CD4-positive, alpha-beta T cell treated with Interleukin-15 for 1 hour (primary cell): ENCODE data around the gene PLA2G2D.

Experiments used
- DNase-seq: peaks from one replicate; pipeline ENCODE4 v3.0.0-alpha.2; 2020

Gene PLA2G2D

GRCh38 chr1:20083178-20083944 lies 36.0 kb downstream of the PLA2G2D start:
- no peak for DNase-seq

- DNase-seq = no peak
These were observed 36.6 kb downstream of the PLA2G2D start for GRCh38 chr1:20082772-20083171.

- no peak for DNase-seq
These were observed 38.0 kb downstream of the PLA2G2D start for GRCh38 chr1:20081353-20081810.

GRCh38 chr1:20080441-20081352 lies 38.6 kb downstream of the PLA2G2D start:
- DNase-seq = no peak

GRCh38 chr1:20079661-20080305 lies 39.6 kb downstream of the PLA2G2D start:
- DNase-seq = no peak

GRCh38 chr1:20078711-20079110 lies 40.6 kb downstream of the PLA2G2D start:
- no peak for DNase-seq

- peak; percentile 35 for DNase-seq
These were observed 41.1 kb downstream of the PLA2G2D start for GRCh38 chr1:20078171-20078651.

- no peak for DNase-seq
These were observed 42.5 kb downstream of the PLA2G2D start for GRCh38 chr1:20076710-20077461.

- no peak for DNase-seq
These were observed 43.1 kb downstream of the PLA2G2D start for GRCh38 chr1:20076223-20076622.

GRCh38 chr1:20075345-20075744 lies 44.0 kb downstream of the PLA2G2D start:
- DNase-seq = no peak

GRCh38 chr1:20074725-20075171 lies 44.6 kb downstream of the PLA2G2D start:
- no peak for DNase-seq

GRCh38 chr1:20074055-20074724 lies 45.1 kb downstream of the PLA2G2D start:
- DNase-seq = no peak

GRCh38 chr1:20073256-20073655 lies 46.1 kb downstream of the PLA2G2D start:
- no peak for DNase-seq

- no peak for DNase-seq
These were observed 46.6 kb downstream of the PLA2G2D start for GRCh38 chr1:20072771-20073170.

- no peak for DNase-seq
These were observed 47.9 kb downstream of the PLA2G2D start for GRCh38 chr1:20071416-20071815.

- no peak for DNase-seq
These were observed 49.0 kb downstream of the PLA2G2D start for GRCh38 chr1:20070357-20070756.

- no peak for DNase-seq
These were observed 49.5 kb downstream of the PLA2G2D start, which contains the start of gene PLA2G5 for GRCh38 chr1:20069874-20070273. Gene PLA2G5 (plus strand): TSS chr1:20070194. CDS start chr1:20084831, 14,637 bp downstream.

GRCh38 chr1:20068722-20069121 lies 50.6 kb downstream of the PLA2G2D start:
- DNase-seq = no peak

GRCh38 chr1:20063861-20064292 lies 55.5 kb downstream of the PLA2G2D start:
- no peak for DNase-seq
